ENCODE data around the gene DNAJC15. TPM values are rescaled to one million over a fixed set of nuclear protein-coding genes. Genes with fewer than 3 reads are reported as not detected.
A peak's percentile ranks its signal among the peaks of the same experiment; 100 is the strongest.
"Not testable (repeated sequence)": the region's sequence is repeated elsewhere in the genome, so short reads cannot be mapped to it uniquely, and the experiment has no call there.

Gene DNAJC15
- total RNA-seq, 1 donor from 2014 or later, result 32.9 TPM

DNA sequence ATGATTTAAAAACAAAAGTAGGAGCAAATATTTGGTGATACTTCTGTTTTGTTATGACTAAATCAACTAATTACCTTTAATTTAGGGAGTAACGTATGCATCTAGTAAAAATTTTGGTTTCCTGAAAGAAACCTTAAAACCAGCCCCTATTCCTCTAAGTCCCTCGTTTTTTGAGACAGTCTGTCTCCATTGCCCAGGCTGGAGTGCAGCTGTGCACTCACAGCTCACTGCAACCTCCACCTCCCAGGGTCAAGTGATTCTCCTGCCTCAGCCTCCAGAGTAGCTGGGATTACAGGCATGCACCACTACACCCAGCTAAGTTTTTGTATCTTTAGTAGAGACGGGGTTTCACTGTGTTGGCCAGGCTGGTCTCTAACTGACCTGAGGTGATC is 52.1 kb downstream of the DNAJC15 start:
- intact Hi-C loops (cut with DNase I); DNase-seq; ATAC-seq (ENCODE audit: poor library complexity): not testable (repeated sequence)

DNA sequence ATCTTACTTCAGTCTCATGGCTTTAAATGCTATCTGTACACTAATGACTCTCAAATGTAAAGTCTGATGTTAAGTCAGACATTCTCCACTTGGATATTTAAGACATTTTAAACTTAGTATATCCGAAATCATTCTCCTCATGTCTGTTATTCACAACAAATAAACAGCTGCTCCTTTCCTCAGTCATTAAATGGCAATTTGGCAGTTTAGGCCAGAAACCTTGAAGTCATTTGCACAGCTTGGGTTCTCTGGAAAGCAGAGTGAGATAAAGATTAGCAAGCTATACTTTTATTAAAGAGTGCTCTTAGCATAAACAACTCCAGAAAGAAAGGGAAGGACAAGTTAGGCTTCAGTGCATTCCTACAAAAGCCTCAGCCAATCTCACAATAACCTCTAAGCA is 53.7 kb downstream of the DNAJC15 start:
- intact Hi-C loops (cut with DNase I), result no loop called here
- ATAC-seq (ENCODE audit: poor library complexity) (no peak), DNase-seq (no peak)

DNA sequence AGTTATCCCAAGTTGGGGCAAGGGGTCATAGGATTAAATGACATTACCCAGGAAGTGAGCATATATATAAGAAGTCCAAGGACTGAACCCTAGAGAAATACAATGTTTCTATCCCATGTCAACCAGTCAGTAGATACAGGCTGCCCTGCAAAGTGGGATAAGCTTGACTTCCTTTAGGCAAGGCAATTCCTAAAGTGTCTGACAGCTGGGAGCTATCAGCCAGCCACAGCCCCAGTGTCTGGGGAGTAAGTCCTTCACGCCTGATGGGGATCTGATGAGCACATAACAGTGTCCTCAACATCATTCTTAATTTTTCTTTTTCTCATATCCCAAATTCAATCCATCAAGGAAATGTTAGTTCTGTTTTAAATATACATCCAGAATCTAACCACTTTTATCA is 54.1 kb downstream of the DNAJC15 start:
- intact Hi-C loops (cut with DNase I), result no loop called here
- no peak for DNase-seq
- peak; percentile 56 for ATAC-seq (ENCODE audit: poor library complexity)

DNA sequence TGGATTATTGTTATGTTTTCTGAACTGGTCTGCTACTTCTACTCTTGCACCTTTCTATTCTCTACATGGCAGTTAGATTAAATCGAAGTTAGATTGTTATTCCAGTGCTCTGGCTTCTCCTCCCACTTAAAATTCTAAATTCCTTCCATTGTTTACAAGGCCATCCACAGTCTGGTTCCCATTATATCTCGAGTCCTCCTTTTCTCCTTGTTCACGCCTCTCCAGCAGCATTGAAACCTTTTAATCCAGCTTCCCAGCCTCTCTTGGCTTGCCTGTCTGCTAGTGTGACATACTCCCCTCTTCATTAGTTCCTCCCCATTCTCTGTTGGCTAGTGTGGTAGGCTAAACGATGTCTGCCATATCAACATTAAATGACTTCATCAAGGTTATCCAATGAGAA is 54.5 kb downstream of the DNAJC15 start:
- ATAC-seq (ENCODE audit: poor library complexity), result no peak
- intact Hi-C loops (cut with DNase I), result no loop called here

DNA sequence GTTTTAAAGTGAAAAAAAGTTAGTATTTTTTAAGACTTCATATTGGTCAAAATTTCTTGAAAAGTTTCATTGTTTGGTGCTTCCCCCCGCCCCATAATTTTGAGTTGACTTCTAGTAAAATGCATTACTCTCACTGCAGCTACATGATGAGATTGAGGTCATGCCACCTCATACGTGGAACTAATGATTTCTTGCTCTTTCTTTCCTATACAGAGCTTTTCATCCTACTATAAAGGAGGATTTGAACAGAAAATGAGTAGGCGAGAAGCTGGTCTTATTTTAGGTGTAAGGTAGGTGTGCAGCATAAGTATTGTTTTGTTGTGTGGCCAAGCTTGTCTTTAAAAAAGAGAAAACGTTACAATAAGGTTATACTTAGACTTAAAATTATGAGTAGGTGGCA is 55.0 kb downstream of the DNAJC15 start:
- no peak for DNase-seq
- no peak for ATAC-seq (ENCODE audit: poor library complexity)
- intact Hi-C loops (cut with DNase I), result no loop called here

More for the DNA sequence above, 54.5 kb downstream of the DNAJC15 start:
- DNase-seq, result no peak

DNA sequence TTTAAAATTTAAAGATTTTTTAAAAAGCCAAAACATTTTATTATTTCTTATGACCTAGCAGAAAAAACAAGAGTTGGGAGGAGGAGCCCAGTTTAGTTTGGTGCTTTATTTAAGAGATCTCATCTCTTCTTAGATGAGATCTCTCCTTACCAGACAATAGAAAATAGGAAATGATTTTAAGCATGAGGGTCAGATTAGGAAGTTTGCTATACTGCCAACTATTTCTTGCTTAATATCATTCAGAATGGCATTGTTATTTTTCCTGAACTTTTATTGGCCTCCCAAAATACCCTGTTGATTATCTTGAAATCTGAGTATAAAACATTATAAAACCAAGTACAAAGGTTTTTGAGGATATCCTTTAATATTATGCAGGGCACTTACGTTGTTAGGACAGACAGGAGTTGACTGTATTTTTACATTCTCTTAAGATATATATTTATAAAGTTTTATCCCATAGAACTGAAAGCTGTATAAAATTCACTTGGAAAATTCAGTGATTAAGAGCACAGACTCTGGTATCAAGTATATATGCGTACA is 56.1 kb downstream of the DNAJC15 start:
- ATAC-seq (ENCODE audit: poor library complexity), result no peak
- no peak for DNase-seq
- intact Hi-C loops (cut with DNase I), result no loop called here

DNA sequence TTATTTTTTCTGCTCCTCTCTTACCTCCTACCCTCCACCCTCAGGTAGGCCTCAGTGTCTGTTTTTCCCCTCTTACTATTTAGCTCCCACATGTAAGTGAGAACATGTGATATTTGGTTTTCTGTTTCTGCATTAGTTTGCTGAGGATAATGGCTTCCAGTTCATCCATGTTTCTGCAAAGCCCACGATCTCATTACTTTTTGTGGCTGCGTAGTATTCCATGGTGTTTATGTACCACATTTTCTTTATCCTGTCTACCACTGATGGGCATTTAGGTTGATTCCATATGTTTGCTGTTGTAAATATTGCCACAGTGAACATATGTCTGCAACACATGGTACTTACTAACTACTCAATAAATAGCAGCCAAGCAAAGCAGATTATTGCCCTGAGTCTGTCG is 56.8 kb downstream of the DNAJC15 start:
- DNase-seq (no peak), ATAC-seq (ENCODE audit: poor library complexity) (no peak)
- intact Hi-C loops (cut with DNase I), result loop anchor here (10.0 kb wide), 1 partner anchor 725 kb away; no protein-coding TSS in a partner anchor

DNA sequence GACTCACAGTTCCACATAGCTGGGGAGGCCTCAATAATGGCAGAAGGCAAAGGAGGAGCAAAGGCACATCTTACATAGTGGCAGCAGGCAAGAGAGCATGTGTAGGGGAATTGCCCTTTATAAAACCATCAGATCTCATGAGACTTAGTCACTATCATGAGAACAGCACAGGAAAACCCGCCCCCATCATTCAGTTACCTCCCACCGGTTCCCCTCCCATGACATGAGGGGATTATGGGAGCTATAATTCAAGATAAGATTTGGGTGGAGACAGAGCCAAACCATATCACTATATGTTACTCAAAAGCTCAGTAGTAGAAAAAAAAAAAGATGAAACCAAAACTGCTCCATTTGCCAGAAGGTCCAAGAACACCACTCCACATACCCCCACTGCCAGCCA is 58.5 kb downstream of the DNAJC15 start:
- DNase-seq, result no peak
- no peak for ATAC-seq (ENCODE audit: poor library complexity)
- intact Hi-C loops (cut with DNase I), result loop anchor here (10.0 kb wide), 1 partner anchor 723 kb away; no protein-coding TSS in a partner anchor

DNA sequence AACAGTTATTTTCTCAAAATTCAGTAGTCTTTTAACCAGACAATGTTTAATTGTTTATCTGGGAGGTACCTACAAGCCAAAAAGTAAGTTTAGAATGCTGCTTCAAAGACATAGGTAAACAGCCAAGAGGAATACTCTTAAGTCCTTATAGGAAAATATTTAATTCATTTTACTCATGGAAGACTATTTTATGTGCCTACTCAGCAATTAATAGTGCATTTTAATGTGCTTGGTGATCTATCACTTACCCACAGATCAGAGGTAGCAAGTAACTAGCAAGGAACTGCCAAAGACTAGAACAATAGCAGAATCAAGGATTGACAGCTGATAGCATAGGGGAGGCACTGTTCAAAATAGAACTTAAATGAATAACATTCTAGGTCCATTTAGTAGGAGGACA is 60.4 kb downstream of the DNAJC15 start:
- ATAC-seq (ENCODE audit: poor library complexity), result no peak
- intact Hi-C loops (cut with DNase I), result loop anchor here (10.0 kb wide), 1 partner anchor 721 kb away; no protein-coding TSS in a partner anchor
- no peak for DNase-seq

DNA sequence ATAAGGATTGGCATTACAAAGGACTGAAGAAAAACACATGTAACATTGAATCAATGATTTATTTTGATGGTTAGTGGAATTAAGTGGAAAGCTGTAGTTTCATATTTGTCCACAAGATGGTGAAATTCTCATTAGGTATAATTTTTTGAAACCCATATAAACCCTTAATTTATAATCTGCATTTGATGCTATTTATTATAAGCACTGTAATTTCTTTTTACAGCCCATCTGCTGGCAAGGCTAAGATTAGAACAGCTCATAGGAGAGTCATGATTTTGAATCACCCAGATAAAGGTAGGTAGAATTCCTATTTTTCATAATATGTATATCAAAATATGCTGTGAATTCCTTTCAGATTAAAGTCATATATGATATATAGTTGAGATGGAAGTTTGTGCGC is 62.2 kb downstream of the DNAJC15 start:
- intact Hi-C loops (cut with DNase I), result loop anchor here (10.0 kb wide), 1 partner anchor 719 kb away; no protein-coding TSS in a partner anchor
- DNase-seq (no peak), ATAC-seq (ENCODE audit: poor library complexity) (no peak)

DNA sequence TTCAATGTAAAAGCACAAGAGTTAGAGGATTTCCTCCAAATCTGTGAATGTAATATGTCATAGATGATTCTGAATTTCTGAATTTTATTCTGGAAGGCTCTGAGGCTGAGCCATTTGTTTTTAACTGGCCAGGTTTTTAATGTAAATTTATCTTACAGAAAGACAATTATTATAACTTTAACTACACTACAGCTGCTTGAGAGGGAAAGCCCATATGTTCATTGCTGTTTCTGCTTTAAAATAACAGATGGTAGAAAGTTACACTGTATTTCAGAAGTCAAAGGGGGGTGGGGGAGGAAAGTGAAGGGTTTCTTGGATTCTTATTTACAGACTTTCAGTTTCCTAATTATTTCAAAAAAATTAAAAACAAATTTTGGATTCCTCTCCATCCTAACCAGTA is 62.8 kb downstream of the DNAJC15 start:
- intact Hi-C loops (cut with DNase I), result loop anchor here (10.0 kb wide), 1 partner anchor 719 kb away; no protein-coding TSS in a partner anchor
- ATAC-seq (ENCODE audit: poor library complexity) (no peak), DNase-seq (no peak)

DNA sequence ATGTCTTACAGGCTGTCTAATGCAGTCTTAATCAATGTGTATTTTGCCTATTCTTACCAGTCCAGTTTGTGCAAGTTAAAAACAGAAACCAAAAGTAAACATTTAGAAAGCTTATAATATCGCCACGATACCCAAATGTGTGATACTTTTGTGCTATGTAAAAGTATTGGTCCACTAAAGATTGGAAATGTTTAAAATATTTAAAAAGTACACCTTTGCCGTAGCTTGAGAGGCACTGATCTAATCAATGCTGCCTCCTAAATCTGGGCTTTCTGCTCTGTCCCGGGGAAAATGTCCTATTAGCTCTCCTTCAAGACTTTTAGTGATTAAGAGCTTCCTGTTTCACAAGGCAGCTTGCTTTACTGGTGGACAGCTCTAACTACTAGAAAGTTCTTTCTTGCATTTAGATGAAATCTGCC is 64.7 kb downstream of the DNAJC15 start:
- ATAC-seq (ENCODE audit: poor library complexity) (peak; percentile 63), DNase-seq (no peak)
- intact Hi-C loops (cut with DNase I), result loop anchor here (10.0 kb wide), 1 partner anchor 717 kb away; no protein-coding TSS in a partner anchor

DNA sequence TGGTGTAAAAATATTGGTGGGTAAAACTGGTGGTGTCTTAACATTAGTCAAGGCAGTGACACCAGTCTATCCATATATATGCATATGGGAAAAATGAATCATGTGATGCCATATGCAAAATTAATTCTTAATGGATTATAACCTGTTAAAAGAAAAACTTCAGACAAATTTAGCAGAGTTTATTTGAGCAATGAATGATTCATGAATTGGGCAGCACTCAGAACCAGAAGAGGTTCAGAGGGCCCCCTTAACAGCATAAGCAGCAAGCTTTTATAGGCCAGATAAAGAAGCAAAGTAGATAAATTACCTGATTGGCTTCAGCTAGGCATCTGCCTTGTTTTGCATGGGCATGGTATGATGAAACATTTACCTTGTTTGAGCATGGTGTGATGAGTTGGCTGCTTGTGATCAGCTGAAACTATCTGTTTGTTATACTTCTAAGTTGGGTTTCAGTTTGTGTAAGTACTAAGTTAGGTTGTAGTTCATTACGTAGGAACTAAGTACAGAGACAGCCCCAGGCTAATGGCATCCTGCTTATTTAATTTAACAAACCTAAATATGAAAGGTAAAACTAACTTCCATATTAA is 66.6 kb downstream of the DNAJC15 start:
- DNase-seq, result no peak
- intact Hi-C loops (cut with DNase I), result loop anchor here (10.0 kb wide), 1 partner anchor 715 kb away; no protein-coding TSS in a partner anchor
- ATAC-seq (ENCODE audit: poor library complexity), result no peak

DNA sequence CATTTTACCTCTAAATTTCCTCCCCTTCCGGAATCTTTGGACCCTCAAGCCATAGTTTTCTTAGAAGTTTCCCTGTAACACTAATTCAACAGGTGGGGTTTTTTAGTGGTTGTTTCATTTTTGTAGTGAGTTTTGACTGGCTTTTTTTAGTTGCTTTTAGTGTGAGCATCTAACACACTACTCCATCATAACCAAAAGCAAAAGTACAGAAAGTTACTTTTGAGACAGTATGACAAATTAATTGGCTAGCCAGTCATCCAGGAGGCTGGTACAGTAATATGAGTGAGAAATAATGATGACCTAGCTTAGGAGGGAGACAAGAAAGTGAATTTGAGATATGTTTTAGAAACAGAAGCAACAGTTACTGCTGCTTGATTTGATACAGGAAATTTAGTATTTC is 71.5 kb downstream of the DNAJC15 start:
- DNase-seq (no peak), ATAC-seq (ENCODE audit: poor library complexity) (no peak)
- intact Hi-C loops (cut with DNase I), result no loop called here

DNA sequence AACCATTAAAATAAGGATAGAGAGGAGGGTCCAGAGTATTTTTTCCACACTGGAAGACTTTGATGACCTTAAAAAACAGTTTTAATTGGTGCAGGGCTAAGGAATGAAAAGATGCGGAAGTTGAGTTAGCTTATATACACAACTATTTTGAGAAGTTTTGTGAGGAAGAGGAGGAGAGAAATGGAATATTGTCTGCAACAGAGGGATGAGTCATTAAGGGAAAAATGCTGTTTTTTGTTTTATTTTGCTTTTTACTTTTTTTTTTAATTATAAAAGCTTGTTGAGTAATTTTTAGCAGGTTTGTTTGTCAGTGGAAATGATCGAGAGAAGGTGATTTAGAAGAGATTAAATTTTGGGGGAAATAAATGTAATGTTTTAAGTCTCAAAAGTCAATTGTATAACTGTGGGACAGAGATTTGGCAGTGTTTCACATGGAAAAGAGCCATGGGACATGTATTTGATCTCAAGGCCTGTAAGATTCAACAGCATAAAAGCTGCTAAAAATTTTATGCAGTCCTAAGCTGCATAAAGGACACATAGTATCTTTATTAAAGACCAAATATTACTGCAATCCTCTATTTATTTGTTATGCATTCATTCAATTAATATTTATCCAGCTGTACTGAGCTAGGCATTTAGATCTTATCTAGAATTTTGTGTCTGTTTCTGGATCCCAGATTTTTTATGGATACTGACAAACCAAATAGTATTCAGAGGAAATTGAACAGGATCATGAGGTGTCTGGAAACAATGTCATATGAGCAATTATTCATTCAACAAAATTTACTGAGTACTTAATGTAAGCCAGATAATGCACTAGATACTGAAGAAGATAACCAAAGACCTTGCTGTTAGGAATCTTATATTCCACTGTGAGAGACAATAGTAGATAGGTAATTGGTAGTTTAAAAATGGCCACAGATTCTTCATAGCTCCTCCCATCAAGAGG is 72.7 kb downstream of the DNAJC15 start:
- intact Hi-C loops (cut with DNase I), result no loop called here
- no peak for ATAC-seq (ENCODE audit: poor library complexity)
- DNase-seq, result no peak

DNA sequence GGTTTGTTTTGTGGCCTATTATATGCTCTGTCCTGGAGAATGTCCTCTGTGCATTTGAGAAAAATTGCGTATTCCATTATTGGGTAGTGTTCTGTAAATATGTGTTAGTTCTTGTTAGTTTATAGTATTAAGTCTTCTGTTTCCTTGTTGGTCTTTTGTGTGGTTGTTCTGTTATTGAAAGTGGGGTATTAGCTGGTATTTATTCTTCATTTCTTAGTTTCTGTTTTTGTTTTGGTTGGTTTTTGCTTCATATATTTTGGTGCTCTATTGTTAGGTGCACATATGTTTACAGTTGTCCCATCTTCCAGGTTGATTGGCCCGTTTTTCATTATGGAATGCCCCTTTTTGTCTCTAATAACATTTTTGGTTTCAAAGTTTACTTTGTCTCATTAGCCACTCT is 77.3 kb downstream of the DNAJC15 start:
- intact Hi-C loops (cut with DNase I), result no loop called here
- ATAC-seq (ENCODE audit: poor library complexity), result no peak
- no peak for DNase-seq

DNA sequence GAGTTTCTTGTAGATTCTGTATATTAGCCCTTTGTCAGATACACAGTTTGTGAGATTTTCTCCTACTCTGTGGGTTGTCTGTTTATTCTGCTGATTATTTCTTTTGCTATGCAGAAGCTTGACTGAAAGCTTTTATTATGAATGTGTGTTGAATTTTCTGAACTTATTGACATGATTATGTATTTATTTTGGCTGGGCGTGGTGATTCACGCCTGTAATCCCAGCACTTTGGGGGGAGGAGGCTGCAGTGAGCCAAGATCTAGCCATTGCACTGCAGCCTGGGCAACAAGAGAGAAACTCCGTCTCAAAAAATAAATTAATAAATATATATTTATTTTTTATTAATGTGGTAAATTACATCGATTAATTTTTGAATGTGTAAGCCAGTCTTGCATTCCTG is 78.9 kb downstream of the DNAJC15 start:
- DNase-seq (no peak), ATAC-seq (ENCODE audit: poor library complexity) (no peak)
- intact Hi-C loops (cut with DNase I), result no loop called here

DNA sequence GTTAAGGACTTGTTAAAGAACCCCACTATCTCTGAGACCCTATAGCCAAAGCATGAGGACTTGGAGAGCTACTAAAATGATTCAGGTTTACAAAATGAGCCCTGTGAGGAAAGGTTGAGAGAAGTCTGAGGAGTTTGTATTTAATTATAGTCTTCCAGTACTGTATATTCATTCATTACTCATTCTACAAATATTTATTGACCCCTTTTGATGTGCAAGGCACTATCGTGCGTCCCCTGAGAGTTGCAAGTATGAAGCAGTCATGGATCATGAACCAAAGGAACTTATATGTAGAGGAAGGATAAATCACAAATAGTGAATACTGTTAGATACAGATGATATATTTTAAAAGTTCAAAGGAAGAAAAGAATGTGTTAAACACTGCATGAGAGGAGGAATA is 84.4 kb downstream of the DNAJC15 start:
- ATAC-seq (ENCODE audit: poor library complexity), result no peak
- intact Hi-C loops (cut with DNase I), result no loop called here
- no peak for DNase-seq

DNA sequence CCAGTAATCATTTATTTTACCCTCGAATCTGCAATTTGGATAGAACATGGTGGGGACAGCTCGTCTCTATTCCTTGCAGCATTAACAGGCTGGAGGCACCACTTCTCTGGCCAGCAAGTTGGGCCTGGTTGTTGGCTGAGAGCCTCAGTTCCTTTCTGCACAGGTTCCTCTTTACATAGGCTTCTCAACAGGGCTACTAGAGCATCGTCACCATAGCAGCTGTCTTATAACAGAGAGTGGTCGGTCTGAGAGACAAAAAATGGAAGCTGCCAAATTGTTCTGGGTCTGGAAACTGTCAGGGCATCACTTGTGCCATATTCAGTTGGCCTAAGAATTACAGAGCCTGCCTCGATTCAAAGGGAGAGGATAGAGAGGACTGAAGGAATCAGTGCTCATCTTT is 86.7 kb downstream of the DNAJC15 start:
- intact Hi-C loops (cut with DNase I), result no loop called here
- peak; percentile 66 for ATAC-seq (ENCODE audit: poor library complexity)
- no peak for DNase-seq

DNA sequence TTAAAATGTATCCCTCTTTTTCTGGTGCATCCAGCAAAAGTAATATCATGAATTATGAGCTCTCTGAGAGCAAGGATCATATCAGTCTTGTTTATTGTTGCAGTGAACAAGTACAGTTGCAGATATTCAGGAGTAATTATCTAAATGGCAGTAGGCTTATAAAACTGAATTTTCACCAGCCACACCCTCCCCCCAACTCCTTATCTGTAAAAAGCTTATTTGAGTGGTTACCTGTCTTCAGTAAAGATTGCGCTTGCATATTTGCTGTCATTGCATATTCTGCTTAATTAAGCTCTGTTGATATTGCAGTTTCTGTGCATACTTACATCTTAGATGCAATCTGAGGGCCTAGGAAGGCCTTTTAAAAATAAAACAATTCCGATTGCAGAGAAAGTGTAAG is 87.3 kb downstream of the DNAJC15 start:
- DNase-seq (no peak), ATAC-seq (ENCODE audit: poor library complexity) (no peak)
- intact Hi-C loops (cut with DNase I), result no loop called here
